HG03175 (cell line): ENCODE data around the gene FHIT.

Experiments
- ATAC-seq: cut with Tn5 transposase; IDR thresholded peaks from one replicate; pipeline ENCODE4 v1.9.1; 2021; ENCODE audit warnings: mild to moderate bottlenecking, moderate library complexity; ENCODE audit not compliant: unreplicated experiment

FHIT gene

DNA sequence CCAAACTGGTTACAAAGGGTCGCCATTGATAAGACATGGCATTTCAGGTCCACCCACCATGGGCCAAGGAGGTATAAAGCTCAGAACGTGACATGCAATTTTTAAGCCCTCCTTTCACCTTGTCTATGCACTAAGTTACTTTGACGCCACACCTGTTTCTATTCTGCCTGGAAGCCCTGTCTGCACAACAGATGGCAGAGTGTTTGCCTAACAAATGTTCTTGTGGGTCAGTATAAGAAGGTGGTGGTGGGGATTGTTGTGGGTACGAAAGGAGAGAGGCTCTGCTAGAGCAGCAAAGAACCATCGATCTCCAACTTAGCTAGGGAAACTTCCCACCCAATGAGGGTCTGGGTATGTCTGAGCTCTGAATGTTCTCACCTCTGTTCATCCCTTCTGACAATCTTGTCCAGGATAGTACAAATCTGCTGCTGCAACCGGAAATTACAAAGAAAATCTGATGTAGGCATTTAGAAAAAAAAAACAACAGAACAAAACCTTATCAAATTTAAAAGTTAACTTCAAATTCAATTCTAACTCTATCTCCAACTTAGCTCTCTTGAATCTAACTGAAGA is 1256.4 kb downstream of the FHIT start:
- no peak for ATAC-seq

DNA sequence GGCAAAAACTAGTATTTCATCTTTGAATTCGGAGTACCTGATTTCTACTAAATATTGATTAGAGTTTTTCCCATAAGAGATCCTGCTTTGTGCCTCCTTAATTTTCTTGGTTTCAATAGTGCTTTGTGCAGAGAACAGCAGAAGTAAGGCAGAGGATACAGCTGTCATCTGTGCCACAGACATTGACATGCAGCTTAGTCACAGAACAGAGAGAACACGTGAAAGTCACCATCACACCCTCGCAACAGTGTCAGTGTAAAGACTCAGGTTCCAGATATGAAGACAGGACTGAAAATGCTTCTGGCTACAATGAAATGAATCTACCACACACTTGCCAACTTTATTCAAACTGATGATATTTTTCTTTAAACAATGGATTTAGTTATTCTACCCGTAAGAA is 1258.7 kb downstream of the FHIT start:
- ATAC-seq: no peak

DNA sequence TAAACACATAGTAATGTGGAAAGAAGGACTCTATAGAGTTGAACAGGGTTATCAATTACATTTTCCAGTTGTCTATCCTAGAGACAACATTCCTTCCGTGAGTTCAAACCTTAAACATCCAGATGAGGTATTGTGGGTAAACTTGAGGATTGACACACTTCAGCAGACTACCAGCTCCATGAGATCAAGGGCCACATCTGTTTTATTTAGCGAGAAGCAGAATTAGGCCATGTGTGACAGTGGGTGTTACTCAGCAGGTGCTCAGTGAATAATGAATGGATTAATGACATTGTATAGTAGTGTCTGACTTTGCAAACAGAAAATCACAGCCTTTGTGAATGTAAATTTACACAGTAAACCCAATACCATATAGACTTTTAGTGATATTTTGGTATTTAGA is 1260.3 kb downstream of the FHIT start:
- no peak for ATAC-seq

DNA sequence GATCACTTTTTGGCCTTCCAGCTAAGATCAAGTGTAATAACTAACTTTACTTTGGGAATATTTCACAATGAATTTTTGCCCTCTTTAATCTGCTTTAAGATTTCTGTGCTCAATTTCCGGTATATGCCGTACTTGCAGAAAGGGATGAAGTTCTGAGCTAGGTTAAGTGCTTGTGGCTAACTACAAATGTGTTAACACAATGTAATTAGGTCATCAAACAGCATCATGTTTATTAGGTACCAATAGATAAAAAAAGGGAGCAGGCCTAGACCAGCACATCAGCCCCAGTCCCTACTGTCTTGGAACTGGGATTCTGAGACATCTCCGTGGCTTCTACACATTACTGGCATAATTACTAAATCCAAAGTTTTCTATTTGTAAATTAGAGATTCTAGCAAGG is 1268.7 kb downstream of the FHIT start:
- ATAC-seq: no peak

DNA sequence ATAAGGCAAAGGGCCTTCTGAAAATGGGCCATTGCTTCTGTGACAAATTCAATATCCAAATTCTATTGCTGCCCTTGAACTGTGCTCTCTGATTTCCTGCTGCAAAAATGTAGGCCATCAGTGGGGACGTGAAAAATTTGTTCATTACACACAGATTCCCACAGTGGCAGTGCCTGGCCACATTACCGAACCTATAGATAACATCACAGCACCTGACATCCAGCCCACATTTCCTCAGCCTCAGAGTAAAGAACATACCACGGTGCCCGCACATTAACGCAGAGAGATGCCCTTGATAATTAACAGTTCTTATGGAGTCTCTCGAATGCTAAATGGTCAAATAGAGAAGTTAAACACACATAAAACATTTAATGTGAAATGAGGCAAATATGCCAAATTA is 1269.9 kb downstream of the FHIT start:
- ATAC-seq: no peak

DNA sequence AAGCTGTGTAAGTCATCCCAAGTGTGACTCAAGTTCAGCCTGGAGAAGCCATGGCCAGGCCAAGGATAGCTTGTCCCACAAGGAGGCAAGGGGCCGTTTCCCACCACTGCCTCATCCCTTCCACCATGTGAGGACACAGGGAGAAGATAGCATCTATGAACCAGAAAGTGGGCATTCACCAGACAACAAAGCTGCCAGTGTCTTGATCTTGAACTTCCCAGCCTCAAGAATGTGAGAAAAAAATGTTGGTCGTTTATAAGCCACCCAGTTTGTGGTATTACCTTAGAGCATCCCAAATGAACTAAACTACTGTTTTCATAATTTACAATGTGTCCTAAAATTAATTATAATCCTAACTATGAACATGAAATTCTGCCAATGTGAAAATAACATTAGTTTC is 1270.7 kb downstream of the FHIT start:
- ATAC-seq: no peak

DNA sequence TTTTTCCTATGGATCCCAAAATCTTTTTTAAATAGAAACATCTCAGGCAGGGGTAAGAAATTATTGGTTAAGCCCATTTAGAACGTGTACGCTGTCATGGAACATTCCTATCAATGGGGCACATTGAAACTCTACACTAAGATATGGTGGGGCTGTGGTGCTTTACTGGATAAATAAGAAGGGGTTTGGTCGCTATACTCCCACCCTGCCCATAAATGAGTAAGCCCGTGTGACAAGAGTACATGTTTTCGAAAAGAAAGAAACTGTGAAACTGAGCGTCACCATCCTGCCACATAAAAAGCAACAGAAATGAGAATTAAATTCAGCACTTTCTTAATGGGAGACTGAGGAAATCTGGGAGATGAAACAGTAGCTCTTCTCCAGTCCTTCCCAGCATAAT is 1271.7 kb downstream of the FHIT start:
- ATAC-seq: no peak

DNA sequence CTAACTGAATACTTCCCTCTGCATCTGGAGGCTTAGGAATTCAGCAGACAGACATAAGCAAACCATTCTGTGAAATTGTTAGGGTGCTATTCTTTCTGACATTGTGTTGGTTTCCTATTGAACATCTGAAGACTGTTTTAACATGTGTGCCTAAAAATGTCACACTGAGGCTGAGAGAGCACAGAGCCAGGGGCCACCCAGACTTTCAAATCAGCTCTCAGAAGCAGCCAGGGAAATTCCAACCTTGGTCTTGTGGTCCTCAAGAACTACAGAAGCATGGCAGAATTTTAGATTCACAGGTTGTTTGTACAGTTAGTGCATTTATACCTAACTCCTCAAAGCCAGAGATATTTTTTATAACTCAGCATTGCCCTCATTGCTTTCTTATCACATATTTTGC is 1272.3 kb downstream of the FHIT start:
- ATAC-seq: no peak

DNA sequence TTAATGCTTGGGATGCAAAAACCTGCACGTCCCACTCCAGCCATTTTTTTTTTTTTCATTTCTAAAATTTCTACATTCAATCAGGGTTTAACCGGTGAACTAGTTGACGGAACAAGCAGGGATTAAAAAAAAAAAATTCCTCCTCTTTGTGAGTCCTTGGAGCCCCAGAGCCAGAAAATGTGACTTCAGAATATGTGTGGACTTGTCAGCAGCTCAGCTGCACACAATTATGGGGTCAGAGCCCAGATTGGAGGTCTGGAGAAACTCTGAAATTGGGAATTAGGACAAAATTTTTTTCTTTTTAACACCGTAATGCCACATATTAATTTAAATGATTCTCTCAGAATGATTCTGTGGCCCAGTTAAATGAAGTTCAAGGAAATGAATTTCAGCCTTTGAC is 1280.5 kb downstream of the FHIT start:
- ATAC-seq: no peak

DNA sequence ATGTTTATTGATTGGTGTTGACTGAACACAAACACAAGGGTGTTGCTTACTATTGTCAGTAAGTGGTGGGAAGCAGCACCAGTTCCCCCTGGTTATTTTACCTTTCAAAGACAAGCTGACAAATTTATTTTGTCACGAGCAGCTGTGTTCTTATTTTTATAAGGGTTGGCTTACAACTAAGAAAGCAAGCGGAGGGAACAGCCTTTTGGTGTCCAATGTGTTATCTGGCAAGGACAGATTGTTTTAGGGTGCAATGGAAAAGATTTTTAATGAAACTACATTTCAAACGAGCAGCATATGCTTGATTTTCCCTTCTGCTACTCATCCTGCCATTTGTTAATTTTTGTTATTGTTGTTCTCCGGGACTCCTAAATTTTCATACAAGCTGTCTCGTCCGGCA is 1280.9 kb downstream of the FHIT start:
- ATAC-seq: no peak

DNA sequence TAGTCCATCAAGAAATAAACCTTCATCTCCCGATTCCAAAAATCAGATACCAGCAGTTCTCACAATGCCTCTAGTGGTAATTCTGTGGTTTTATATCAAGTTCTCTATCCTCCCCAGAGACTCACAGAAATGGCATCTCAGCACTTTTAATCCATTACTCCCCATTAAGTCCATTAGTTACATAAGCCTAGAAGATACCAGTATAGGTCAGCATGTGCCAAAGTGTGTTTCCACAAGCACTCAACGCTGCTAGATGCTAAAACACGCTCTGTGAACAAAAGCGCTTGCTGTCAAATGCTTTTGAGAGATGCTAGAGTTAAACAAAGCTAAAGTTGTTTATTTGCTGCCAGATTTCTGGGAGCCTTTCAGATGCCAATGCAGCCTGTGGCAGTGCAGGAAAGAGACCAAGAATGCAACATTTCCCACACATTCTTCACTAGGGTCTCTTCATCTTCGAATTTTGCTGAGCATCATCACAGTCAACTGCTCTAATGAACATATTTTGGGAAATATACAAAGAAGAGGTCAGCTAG is 1282.7 kb downstream of the FHIT start:
- no peak for ATAC-seq

DNA sequence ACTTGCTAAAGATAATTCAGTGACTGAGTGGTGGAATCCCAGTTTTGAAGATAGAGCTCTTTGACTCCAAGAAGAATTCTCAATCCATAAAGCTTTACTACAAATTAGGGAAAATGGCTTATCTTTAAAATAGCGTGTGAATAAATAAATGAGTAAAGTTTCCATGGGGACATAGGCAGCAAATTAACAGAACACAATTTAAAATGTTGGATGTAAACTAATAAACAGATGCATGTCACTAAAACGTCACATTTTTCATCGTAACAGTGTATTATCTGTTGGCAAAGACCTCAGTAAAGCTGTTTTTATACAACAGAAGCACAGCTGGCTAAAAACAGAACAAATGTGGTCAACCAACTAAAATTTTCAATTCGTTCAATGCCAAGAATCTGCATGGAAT is 1287.6 kb downstream of the FHIT start:
- no peak for ATAC-seq

DNA sequence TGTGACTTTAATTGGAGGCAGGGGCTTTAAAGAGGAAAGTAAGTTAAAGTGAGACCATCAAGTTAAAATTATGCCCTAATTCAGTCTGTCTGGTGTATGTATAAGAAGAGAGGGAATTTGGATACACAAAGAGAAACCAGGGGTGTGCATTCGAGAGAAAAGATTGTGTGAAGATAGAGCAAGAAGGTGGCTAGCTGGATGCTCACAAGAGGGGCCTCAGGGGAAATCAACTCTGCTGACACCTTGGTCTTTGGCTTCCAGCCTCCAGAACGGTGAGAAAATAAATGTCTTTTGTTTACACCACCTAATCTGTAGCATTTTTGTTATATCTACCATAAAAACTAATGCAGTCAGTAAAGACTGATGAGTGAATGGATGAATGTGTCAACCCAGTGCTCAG is 1294.1 kb downstream of the FHIT start:
- ATAC-seq: no peak

DNA sequence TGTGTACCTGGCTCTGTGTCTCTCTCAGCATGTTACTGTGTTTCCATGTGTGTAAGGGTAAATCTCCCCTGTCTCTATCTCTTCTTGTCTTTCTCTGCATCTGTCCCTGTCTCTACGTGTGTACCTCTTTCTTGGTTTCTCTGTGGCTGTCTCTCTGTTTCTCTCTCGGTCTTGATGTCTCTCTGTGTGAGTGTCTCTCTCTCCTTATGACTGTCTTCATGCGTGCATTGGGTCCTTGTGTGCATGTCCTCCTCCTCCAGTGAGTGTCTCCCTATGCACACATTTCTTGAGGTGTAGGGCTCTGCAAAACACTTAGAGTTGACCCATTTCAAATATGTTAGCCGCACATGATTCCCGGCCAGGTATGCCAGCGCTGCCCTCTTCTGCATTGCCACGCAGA is 1298.1 kb downstream of the FHIT start:
- ATAC-seq: no peak

DNA sequence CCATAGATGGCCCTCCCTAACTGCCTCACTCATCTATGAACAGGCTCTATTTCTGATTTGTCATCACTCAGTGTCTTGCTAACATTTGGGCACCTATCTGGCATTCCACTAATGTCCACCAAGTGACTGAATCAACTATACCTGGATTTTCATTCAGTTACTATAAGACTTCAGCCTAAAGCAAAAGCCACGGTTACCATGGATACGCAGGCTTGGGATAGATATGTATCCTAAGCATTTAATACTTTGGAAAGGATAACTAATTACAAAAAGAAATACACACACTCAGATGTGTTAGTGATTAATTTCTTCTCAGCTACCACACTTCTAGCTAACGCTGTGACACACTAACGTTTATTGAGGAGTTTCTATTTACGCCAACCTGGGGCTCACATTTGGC is 1301.9 kb downstream of the FHIT start:
- ATAC-seq: no peak

DNA sequence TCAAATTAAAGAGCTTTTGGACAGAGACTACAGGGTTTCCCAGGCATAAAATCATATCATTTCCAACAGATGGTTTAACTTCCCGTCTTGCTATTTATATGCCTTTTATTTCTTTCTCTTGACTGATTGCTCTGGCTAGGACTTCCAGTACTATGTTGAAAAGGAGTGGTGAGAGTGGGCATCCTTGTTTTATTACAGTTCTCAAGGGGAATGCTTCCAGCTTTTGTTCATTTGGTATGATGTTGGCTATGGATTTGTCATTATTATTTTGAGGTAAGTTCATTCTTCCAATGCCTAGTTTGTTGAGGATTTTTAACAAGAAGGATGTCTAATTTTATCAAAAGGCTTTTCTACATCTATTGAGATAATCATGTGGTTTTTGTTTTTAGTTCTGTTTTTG is 1304.9 kb downstream of the FHIT start:
- ATAC-seq: no peak

DNA sequence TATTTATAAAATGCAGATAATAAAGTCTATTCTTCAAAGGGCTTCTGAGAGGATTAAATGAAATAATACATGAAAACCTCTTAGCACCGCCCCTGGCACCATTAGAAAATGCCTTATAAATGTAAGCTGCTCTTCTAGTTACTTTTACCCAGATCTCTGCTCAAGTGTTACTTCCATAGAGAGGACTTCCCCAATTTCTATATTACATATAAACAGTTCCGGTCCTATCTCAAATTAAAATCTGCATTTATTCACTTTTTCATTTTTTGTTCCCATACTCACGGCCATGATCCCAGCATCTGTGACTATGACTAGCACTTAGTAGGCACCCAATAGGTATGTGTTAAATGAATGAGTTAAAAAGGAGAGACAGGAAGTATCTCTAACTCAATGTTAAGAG is 1310.5 kb downstream of the FHIT start:
- no peak for ATAC-seq

DNA sequence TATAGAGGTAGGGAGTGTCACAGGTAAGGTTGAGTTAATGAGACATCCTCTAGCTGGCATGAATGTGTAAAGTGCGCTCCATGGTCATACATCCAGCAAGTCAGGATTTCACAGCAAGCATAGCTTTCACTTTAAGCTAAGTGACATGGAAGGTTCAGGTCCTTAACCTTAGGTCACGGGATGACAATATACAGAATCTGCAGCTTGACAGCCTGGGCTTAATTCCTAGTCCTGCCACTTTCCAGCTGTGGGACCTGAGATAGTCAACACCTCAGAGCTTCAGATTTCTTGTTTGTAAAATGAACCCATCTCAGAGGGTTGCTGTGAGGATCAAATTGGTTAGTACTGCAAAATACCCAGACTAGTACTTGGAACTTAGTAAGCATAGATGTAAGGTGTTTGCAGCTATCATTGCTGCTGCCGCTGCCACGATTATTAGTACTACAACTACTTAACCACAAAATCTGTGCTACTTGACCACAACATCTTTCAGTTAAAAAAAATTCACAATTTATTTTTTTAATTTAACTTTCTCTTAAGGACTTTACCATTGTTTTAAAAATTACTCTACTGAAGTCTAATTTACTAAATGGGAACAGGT is 1311.3 kb downstream of the FHIT start:
- no peak for ATAC-seq

DNA sequence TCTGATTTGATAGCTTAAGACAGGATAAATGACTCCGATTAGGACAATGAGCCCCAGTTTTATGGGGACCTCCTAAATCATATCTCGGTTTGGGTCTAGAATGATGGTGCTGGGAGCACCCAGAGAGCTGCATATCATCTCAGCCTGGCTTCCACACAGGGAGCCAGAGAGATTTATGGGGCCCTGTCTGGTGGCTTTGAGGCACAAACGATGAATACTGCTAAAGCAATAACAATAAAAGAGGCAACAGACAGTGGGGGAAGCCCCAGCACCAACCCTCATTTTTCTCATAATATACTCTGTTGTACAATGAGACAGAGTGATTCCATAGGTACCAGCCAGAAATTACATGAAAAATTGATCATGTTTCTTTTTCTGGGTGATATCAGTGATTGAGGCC is 1312.4 kb downstream of the FHIT start:
- ATAC-seq: no peak

DNA sequence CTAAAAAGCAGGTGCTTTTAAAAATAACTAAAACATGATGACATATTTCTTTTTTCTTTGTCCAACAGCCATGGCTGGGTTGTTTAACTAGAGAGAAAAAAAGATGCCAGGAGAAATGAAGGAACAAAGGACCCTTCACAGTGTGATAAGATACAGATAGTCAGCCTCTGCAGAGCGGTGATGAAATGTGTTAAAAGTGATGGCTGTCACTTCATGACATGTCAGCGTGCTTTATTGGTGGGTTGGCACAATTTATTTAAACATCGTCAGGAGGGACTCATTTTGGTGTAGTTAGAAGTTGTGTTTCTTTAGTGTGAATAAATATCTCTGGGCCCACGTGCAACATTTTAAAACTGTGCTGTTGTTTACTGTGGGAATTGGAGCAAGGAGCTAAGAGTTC is 1314.1 kb downstream of the FHIT start:
- ATAC-seq: no peak

DNA sequence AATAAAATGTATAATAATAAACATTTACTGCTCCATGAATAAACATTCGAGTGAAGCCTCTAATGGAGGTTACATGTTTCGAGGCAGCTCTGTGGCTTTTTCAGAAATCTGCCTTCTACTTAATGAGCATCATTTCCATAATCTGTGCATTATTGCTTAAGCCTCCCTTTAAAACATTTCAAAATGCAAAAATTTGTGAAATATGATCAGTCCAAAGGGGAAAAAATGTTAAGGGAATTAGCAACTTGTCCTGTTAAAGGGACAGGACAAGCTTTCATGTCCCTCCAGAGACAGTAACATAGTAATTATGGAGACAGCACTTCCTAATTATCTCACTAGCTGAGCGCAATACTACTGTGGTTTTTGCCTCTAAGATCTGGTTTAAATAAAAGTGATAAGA is 1314.8 kb downstream of the FHIT start:
- ATAC-seq: no peak

DNA sequence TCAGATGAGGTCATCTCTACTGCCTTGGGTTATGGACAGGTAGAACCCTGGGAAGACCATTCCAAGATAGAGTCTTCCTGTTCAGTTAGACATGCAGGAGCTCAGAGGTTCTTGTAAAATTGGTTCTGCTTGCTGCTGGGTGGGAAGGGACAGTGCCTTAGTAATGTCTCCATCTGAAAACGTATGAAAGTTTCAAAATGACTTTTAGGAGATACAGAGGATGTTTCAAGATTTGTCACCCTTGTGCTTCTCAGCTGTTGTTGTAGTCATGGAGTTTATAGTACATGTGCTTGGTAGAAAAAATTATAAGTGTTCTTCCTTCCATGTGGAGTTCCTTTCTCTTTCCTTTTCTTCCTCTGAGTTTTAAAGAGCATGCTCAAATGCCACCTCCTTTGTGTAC is 1316.2 kb downstream of the FHIT start:
- ATAC-seq: peak; percentile 95

DNA sequence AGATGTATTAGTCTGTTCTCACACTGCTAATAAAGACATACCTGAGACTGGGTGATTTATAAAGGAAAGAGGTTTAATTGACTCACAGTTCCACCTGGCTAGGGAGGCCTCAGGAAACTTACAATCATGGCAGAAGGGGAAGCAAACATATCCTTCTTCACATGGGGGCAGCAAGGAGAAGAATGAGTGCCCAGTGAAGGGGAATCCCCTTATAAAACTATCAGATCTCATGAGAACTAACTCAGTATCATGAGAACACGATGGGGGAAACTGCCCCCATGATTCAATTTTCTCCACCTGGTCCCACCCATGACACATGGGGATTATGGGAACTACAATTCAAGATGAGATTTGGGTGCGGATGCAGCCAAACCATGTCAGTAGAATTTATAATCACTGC is 1316.7 kb downstream of the FHIT start:
- ATAC-seq: peak; percentile 20
